Nasal cavity respiratory epithelium epithelial cell of viscerocranial mucosa (primary cell): ENCODE measurements around the gene RIOK1. TPM values are rescaled to one million over a fixed set of nuclear protein-coding genes. Genes with fewer than 3 reads are reported as not detected.

ENCODE experiments used
- total RNA-seq: library from RNA; depleted of rRNA; stranded (reverse); fragments of >200 nt; gene quantifications from 2 replicates; pipeline ENCODE4 v1.2.3, GENCODE V29; 2014

Gene RIOK1
- 39.0 and 40.8 TPM in 2 replicates for total RNA-seq

DNA sequence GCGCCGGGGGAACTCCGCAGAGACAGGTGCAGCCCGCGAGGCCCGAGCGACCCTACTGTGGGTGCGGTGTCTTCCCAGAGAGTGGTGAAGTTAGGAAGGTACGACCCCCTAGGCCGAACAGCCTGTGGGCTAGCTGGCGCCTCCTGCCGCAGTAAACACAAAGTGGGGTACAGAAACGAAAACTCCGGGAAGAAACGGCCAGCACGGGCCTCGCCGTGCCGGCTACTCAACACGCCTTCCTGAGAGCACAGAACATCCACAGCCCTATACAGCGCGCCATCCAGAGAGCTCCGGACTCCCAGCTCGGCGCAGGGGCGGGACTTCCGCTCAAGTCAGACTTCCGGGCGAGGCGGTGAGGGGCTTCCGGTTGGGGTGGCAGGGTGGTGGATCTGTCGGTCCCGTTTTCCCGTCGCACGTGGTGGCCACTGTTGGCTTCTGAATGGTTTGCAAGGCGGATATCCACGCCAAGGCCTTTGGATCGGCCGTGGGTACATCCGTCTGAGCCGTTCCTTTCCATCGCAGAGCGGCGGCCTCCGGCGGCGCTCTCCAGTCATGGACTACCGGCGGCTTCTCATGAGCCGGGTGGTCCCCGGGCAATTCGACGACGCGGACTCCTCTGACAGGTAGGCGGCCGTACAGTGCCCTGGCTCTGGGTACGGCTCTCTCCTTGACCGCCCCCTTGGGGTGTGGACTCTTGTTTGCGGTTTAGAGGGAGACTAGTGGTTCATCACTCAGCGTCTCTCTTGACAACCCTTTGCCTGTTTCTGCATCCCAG lies at the start of gene RIOK1, which contains the start of gene CAGE1:
Gene RIOK1, plus strand, starts transcription at position 358 of the 775 bp plus-strand sequence. Its CDS starts 195 bp downstream, at position 553.
Gene CAGE1, minus strand, starts transcription at position 292 of the 775 bp plus-strand sequence. CDS start 2,569 bp downstream, outside the sequence.

Other genes starting within 250 kb of the RIOK1 start
- gene SSR1, start 76.6 kb upstream of the RIOK1 start, total RNA-seq: 71.4 and 137 TPM in 2 replicates
- under 0.01 and 0.07 TPM in 2 replicates for gene CAGE1, start 66 bp upstream of the RIOK1 start, total RNA-seq
- 657 and 1,323 TPM in 2 replicates for gene DSP, start 151.9 kb downstream of the RIOK1 start, total RNA-seq
- gene SNRNP48, start 200.4 kb downstream of the RIOK1 start, total RNA-seq: 9.9 and 10.0 TPM in 2 replicates